OCI-LY7 (cell line): ENCODE measurements around the gene GRK6.

ENCODE experiments used
- CTCF ChIP-seq: fragments of 200-600 bp; sonication (generic); conservative IDR thresholded peaks from 2 replicates; pipeline ENCODE4 v1.5.1; 2014; ENCODE audit warnings: mild to moderate bottlenecking, antibody characterized with exemption, low read length, moderate library complexity, mixed read lengths
- EZH2phosphoT487 ChIP-seq: fragments of 200-600 bp; sonication (generic); IDR thresholded peaks from 2 replicates; pipeline ENCODE4 v1.6.1; 2018; ENCODE audit warnings: low read depth, borderline replicate concordance, mild to moderate bottlenecking, mixed run types, antibody characterized with exemption, low read length, moderate library complexity, mixed read lengths

GRCh38 chr5:177444106-177445051 is 17.9 kb downstream of the GRK6 start:
- TF ChIP-seq CTCF (no peak), EZH2phosphoT487 (no peak)
